GM13977 (cell line): ENCODE data around the gene CDH6.

Experiments
- DNase-seq: peaks from one replicate; pipeline ENCODE4 v3.0.0; 2012; ENCODE audit warnings: low spot score
- in situ Hi-C: fragments of 300-500 bp; cut with MboI; formaldehyde crosslinking; loops from one replicate; pipeline ENCODE4 v1.12.0; 2022; ENCODE audit warnings: low sequenced_read_pairs, low pct_unique_long_range_greater_than_20kb, mixed read lengths, inconsistent platforms; ENCODE audit not compliant: unreplicated experiment
- TF ChIP-seq, protein P1 (sequence below): IDR thresholded peaks from 2 replicates; pipeline ENCODE4 v1.5.1; 2012; ENCODE audit warnings: mild to moderate bottlenecking, control low read depth; ENCODE audit not compliant: insufficient read depth; ENCODE audit errors: extremely low read depth, missing control alignments

Gene CDH6

DNA sequence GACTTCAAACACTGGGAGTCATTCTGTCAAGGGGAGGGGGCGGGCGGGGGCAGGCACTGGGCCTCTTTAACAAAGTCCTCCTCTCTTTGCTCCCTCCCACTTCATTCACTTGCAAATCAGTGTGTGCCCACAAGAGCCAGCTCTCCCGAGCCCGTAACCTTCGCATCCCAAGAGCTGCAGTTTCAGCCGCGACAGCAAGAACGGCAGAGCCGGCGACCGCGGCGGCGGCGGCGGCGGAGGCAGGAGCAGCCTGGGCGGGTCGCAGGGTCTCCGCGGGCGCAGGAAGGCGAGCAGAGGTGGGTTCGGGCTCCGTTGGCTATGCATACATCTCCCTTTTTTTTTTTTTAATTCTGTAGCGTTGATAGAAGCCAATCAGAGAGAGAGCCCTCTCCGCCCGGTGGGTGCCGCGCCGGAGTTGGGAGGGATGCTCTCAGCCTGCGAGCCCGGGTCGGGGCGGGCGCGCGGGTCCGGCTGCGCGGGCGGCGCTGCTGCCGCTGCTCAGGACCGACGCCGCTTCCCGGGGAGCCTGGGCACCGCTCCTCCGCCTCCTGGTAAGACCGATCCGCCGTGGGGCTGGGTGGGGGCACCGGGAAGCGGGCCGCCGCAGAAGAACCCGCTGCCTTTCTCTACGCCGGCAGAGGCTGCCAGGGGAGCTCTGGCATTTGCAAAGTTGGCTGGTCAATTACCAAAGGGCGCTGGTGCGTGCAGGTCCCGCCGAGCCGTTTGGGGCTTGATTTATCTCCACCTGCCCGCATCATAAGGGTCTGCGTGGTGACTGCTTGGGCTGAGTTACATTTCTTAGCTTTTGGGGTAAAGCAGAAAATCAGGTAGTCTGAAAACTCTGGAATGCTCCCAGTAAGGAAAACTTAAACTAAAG is at the start of gene CDH6:
Gene CDH6, plus strand, starts transcription at position 96 of the 877 bp plus-strand sequence. CDS start 73,788 bp downstream, outside the sequence.
- in situ Hi-C loops: no loop called here
- DNase-seq: no peak
- TF ChIP-seq, protein P1, sequence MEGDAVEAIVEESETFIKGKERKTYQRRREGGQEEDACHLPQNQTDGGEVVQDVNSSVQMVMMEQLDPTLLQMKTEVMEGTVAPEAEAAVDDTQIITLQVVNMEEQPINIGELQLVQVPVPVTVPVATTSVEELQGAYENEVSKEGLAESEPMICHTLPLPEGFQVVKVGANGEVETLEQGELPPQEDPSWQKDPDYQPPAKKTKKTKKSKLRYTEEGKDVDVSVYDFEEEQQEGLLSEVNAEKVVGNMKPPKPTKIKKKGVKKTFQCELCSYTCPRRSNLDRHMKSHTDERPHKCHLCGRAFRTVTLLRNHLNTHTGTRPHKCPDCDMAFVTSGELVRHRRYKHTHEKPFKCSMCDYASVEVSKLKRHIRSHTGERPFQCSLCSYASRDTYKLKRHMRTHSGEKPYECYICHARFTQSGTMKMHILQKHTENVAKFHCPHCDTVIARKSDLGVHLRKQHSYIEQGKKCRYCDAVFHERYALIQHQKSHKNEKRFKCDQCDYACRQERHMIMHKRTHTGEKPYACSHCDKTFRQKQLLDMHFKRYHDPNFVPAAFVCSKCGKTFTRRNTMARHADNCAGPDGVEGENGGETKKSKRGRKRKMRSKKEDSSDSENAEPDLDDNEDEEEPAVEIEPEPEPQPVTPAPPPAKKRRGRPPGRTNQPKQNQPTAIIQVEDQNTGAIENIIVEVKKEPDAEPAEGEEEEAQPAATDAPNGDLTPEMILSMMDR: no peak

DNA sequence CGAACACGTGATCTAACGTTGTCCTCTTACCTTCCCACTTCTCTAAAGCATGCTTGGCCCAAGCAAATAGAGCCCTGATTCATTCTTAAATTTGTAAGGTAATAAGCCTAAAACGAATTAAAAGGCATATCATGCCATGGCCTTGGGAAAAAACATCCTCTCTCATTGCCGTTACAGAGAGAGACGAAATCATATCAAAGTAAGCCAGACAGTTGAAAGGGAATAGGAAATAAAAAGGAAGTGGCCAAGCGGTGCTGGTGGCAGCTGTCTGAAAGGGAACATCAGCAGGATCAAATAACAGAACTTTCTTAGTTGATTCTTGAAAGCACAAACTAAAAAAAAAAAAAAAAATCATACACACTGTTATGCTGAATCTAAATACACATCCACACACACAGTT is 49.1 kb upstream of the CDH6 start:
- TF ChIP-seq, protein P1: no peak
- in situ Hi-C loops: no loop called here
- DNase-seq: no peak

DNA sequence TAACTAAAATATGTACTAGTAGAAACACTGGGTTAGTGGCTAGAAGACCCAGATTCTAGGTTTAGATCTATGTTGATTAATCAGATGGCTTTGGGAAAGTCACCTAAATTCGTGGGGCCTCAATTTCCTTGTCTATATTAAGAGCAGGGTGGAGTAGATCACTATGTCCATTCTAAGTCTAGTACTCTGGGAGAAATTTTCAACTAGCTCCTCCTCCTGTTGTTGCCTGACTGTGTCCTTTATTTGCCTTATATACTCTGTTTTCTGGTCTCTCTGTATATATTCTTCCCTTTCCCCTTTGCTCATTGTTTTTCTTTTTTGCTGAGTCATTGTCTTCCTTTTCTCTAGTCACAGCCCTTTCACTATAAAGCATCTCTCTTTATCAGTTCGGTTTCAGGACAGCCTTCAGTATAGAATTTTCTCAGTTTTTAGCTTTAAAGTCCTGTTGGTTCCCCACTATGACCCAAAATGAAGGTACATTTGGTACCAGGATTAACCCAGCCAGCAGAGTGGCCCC is 44.5 kb upstream of the CDH6 start:
- in situ Hi-C loops: no loop called here
- TF ChIP-seq, protein P1: no peak
- DNase-seq: no peak

DNA sequence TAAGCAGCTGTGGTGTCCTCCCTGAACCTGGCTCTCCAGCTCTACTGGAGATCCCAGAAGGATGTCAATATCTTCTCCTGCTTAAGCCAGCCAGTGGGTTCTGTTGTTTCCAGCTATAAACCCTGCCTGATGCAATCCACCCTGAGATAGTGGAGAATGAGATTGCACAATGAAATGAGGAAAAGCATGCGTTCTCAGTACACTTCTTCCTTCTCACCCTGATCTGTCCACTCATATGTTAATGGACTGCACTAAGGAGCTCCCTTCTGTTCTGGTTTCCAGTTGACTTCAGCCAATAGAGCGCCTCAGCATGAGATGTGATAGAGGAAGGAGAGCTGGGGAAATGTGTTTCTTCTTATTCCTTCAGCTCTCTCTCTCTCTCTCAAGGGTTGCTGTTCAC is 40.0 kb upstream of the CDH6 start:
- in situ Hi-C loops: no loop called here
- TF ChIP-seq, protein P1: no peak
- DNase-seq: no peak

DNA sequence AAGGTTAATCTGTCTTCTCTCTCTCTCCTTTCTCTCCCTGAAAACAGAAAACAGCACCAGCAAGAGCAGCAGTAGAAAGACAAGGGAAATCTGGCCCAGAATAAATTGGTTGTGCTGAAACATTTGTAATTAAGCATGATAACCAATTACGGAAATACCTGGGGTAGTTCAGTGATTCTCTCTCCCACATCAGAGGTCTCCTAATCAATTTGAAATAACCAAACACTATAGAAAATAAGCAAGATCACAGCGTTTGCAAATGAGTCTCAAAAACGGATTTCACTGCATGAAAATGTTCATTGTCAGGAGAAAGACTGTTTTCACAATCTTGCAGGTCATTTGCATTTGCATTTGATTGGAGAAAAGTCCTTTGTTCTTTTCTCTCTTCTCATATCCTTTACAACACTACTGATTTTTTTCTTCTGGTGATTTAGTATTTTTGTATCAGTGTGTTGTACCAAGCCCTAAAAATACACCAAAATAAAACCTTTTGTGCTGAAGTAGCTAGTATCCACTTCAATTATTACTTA is 36.8 kb upstream of the CDH6 start:
- no peak for DNase-seq
- TF ChIP-seq, protein P1: no peak
- in situ Hi-C loops: no loop called here

DNA sequence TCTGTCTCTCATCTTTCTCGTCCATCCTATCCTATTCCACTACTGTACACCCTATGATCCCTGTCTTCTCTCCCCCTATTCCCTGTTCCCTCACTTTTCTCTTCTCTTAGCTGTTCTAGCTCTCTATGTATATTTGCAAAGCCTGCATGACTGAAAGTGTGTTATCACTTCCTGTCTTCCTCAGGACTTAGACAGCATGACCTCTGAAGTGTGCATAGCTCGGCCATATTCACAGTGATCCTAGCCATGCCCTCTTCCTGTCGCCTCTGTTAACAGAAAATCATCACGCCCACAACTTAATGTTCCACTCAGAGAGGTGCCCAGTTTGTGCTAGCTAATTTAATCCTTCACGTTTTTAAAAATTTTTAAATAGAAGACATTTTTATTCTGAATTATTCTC is 35.8 kb upstream of the CDH6 start:
- TF ChIP-seq, protein P1: no peak
- no peak for DNase-seq
- in situ Hi-C loops: no loop called here
